Measurements from ENCODE around the gene FAT4. TPM values are rescaled to one million over a fixed set of nuclear protein-coding genes. Genes with fewer than 3 reads are reported as not detected.

The FAT4 gene, protein sequence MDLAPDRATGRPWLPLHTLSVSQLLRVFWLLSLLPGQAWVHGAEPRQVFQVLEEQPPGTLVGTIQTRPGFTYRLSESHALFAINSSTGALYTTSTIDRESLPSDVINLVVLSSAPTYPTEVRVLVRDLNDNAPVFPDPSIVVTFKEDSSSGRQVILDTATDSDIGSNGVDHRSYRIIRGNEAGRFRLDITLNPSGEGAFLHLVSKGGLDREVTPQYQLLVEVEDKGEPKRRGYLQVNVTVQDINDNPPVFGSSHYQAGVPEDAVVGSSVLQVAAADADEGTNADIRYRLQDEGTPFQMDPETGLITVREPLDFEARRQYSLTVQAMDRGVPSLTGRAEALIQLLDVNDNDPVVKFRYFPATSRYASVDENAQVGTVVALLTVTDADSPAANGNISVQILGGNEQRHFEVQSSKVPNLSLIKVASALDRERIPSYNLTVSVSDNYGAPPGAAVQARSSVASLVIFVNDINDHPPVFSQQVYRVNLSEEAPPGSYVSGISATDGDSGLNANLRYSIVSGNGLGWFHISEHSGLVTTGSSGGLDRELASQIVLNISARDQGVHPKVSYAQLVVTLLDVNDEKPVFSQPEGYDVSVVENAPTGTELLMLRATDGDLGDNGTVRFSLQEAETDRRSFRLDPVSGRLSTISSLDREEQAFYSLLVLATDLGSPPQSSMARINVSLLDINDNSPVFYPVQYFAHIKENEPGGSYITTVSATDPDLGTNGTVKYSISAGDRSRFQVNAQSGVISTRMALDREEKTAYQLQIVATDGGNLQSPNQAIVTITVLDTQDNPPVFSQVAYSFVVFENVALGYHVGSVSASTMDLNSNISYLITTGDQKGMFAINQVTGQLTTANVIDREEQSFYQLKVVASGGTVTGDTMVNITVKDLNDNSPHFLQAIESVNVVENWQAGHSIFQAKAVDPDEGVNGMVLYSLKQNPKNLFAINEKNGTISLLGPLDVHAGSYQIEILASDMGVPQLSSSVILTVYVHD (N-terminal part only)
- total RNA-seq (under 1 TPM in 2 of 5 experiments, not detected in 3; 0.05 to 0.42 TPM), polyA plus RNA-seq (not detected), total RNA-seq (not detected)

DNA sequence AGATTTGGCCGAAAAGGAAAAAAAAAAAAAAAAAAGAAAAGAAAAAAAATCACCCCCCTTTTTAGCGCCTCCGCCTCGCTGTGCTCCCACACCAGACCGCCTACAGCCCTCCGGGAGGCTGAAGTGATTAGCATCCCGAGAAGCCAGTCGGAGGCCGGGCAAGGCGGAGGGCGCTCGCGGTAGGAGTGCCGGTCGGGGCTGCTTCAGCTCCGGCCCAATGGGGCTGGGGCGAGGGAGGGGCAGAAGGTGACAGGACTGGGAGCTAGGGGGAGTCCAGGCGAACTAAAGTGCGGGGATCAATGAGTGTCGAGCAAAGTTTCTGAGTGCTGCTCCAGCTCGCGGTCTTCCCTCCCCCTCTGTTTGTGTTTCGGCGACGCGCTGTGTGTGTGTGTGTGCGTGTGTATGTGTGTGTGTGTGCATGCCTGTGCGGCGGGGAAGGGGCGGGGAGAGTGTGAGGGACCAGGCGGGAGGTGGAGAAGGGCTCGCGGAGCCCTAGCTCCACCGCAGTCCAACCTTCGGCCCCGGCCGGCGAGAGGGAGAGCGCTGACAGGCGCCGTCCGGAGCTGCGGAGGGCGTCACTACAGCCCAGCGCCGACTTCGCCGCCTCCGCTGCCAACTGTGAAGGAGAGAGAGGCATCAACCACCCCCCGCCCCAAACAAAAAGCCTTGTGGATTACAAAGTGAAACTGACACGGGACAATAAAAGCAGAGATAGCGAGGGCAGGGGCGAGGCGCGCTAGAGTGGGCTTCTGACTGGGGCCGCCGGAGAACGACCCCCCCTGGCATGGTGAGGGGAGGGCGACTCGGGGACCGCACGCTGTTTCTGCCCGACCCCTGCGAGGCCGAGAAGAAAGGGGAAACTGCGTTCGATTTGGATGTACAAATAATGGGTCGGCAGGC is at the start of gene FAT4:
Gene FAT4, plus strand, starts transcription at position 280 of the 900 bp plus-strand sequence. CDS start 1,457 bp downstream, outside the sequence.
- Histone ChIP-seq H3K9me3 (ENCODE audit: control insufficient read depth in 2 of 3, low read length in 3 of 3) (no peaks in the 10 kb centered on the region), H3K4me1 (ENCODE audit: control insufficient read depth in 2 of 2, insufficient read depth in 2 of 2, low read length in 2 of 2) (peaks cover 0 to 8% of the 10 kb centered on the region in 2 donors), H3K4me3 (ENCODE audit: low read length) (peak within 1 kb of the TSS; percentile 50), H3K36me3 (ENCODE audit: control insufficient read depth in 2 of 3, insufficient read depth in 3 of 3, low read length in 3 of 3) (no peaks in the 10 kb centered on the region), H3K27me3 (ENCODE audit: control insufficient read depth in 2 of 2, insufficient read depth in 2 of 2, low read length in 2 of 2) (peaks cover 0 to 23% of the 10 kb centered on the region in 2 donors), H3K27ac (ENCODE audit: low read depth, low read length) (no peak within 1 kb of the TSS)
- Mint-ChIP-seq H3K9me3 (peaks cover 0 to 10% (median 0%) of the 10 kb centered on the region in 11 donors), H3K36me3 (peaks cover 0 to 6% (median 0%) of the 10 kb centered on the region in 5 donors), H3K27me3 (peaks cover 60 to 82% (median 76%) of the 10 kb centered on the region in 5 donors), H3K4me1 (peaks cover 18 to 49% (median 32%) of the 10 kb centered on the region in 7 donors), H3K4me3 (peak within 1 kb of the TSS; percentile 80 to 91 (median 86)), H3K27ac (peak within 1 kb of the TSS in 2 of 9 donors; percentile 23 to 74)
- intact Hi-C loops (cut with micrococcal nuclease): loop anchor here in 1 of 2 donors (5.0 kb wide), 1 partner anchor 427 kb away; no protein-coding TSS in a partner anchor
- ChIA-PET POLR2A (no interaction called here), CTCF (interaction anchor here (1.3 kb wide), 1 partner anchor 19 kb away, joined by 4 read pairs; no protein-coding TSS in a partner anchor)
- DNase-seq (peak in 5 of 9 donors; percentile 17 to 56 (median 36)), ATAC-seq (peak; percentile 74)

- Mint-ChIP-seq H3K27ac (no peak overlapping the region), H3K27me3 (no peaks in the 10 kb centered on the region), H3K36me3 (no peaks in the 10 kb centered on the region), H3K9me3 (peaks cover 0 to 3% (median 0%) of the 10 kb centered on the region in 11 donors), H3K4me1 (no peaks in the 10 kb centered on the region), H3K4me3 (no peak overlapping the region)
- POLR2A ChIA-PET: no interaction called here
- intact Hi-C loops (cut with micrococcal nuclease): no loop called here
- no peak overlapping the region for H3K4me3 ChIP-seq (ENCODE audit: low read length)
- CTCF ChIA-PET: no interaction called here
- H3K27me3 ChIP-seq (ENCODE audit: control insufficient read depth in 2 of 2, insufficient read depth in 2 of 2, low read length in 2 of 2): no peaks in the 10 kb centered on the region
- H3K4me1 ChIP-seq (ENCODE audit: control insufficient read depth in 2 of 2, insufficient read depth in 2 of 2, low read length in 2 of 2): no peaks in the 10 kb centered on the region
- H3K9me3 ChIP-seq (ENCODE audit: control insufficient read depth in 2 of 3, low read length in 3 of 3): no peaks in the 10 kb centered on the region
- no peaks in the 10 kb centered on the region for H3K36me3 ChIP-seq (ENCODE audit: control insufficient read depth in 2 of 3, insufficient read depth in 3 of 3, low read length in 3 of 3)
- ATAC-seq: no peak
- DNase-seq: no peak
- H3K27ac ChIP-seq (ENCODE audit: low read depth, low read length): no peak overlapping the region
Observed at GRCh38 chr4:125265846-125266245, 48.9 kb upstream of the FAT4 start.

DNA sequence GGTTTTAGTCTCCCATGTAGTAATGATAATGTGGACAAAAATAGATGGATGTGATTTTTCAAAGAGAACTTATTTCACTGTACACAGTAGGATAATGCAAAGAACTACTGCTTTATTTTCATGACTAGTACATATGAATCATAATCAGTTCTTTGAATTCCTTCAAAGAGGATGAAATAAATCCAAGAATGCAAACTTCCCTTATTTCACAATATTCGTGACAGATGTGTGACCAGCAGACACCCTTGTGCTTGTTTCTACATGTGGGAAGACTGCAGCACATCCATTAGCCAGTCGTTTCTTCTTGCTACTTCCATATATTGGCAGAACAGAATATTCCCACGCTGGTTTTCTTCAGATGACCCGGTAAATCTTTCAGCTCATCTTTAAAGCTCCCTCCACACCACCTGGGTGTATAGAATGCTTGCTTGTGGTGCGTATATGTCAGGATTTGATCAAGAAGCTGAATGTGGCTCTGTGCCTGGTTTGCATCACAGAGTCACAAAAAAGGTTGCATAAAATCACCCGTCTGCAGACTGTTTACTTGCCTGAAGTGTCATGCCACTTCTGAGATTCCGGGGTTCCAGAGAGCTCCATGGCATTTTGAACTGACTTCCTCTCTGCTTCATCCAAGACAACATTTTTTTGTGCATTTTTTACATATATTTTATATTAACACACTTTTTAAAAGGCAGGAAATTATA is 47.7 kb upstream of the FAT4 start:
- Histone ChIP-seq H3K36me3 (ENCODE audit: control insufficient read depth in 2 of 3, insufficient read depth in 3 of 3, low read length in 3 of 3) (no peaks in the 10 kb centered on the region), H3K4me3 (ENCODE audit: low read length) (no peak overlapping the region), H3K4me1 (ENCODE audit: control insufficient read depth in 2 of 2, insufficient read depth in 2 of 2, low read length in 2 of 2) (no peaks in the 10 kb centered on the region), H3K27me3 (ENCODE audit: control insufficient read depth in 2 of 2, insufficient read depth in 2 of 2, low read length in 2 of 2) (no peaks in the 10 kb centered on the region), H3K27ac (ENCODE audit: low read depth, low read length) (no peak overlapping the region), H3K9me3 (ENCODE audit: control insufficient read depth in 2 of 3, low read length in 3 of 3) (no peaks in the 10 kb centered on the region)
- no peak overlapping the region for H3K4me3 Mint-ChIP-seq
- H3K36me3 Mint-ChIP-seq: no peaks in the 10 kb centered on the region
- no peaks in the 10 kb centered on the region for H3K4me1 Mint-ChIP-seq
- intact Hi-C loops (cut with micrococcal nuclease): no loop called here
- peaks cover 0 to 3% (median 0%) of the 10 kb centered on the region in 11 donors for H3K9me3 Mint-ChIP-seq
- ChIA-PET POLR2A (no interaction called here), CTCF (no interaction called here)
- no peak overlapping the region for H3K27ac Mint-ChIP-seq
- no peak for DNase-seq
- ATAC-seq: no peak
- no peaks in the 10 kb centered on the region for H3K27me3 Mint-ChIP-seq

GRCh38 chr4:125267630-125268029 is 47.1 kb upstream of the FAT4 start:
- no peak for ATAC-seq
- intact Hi-C loops (cut with micrococcal nuclease): no loop called here
- Histone ChIP-seq H3K27ac (ENCODE audit: low read depth, low read length) (no peak overlapping the region), H3K4me3 (ENCODE audit: low read length) (no peak overlapping the region), H3K9me3 (ENCODE audit: control insufficient read depth in 2 of 3, low read length in 3 of 3) (no peaks in the 10 kb centered on the region), H3K4me1 (ENCODE audit: control insufficient read depth in 2 of 2, insufficient read depth in 2 of 2, low read length in 2 of 2) (no peaks in the 10 kb centered on the region), H3K27me3 (ENCODE audit: control insufficient read depth in 2 of 2, insufficient read depth in 2 of 2, low read length in 2 of 2) (no peaks in the 10 kb centered on the region), H3K36me3 (ENCODE audit: control insufficient read depth in 2 of 3, insufficient read depth in 3 of 3, low read length in 3 of 3) (no peaks in the 10 kb centered on the region)
- Mint-ChIP-seq H3K9me3 (peaks cover 0 to 3% (median 0%) of the 10 kb centered on the region in 11 donors), H3K4me1 (no peaks in the 10 kb centered on the region), H3K36me3 (no peaks in the 10 kb centered on the region), H3K27me3 (no peaks in the 10 kb centered on the region), H3K4me3 (no peak overlapping the region), H3K27ac (no peak overlapping the region)
- DNase-seq: no peak
- POLR2A ChIA-PET: no interaction called here
- CTCF ChIA-PET: no interaction called here

DNA sequence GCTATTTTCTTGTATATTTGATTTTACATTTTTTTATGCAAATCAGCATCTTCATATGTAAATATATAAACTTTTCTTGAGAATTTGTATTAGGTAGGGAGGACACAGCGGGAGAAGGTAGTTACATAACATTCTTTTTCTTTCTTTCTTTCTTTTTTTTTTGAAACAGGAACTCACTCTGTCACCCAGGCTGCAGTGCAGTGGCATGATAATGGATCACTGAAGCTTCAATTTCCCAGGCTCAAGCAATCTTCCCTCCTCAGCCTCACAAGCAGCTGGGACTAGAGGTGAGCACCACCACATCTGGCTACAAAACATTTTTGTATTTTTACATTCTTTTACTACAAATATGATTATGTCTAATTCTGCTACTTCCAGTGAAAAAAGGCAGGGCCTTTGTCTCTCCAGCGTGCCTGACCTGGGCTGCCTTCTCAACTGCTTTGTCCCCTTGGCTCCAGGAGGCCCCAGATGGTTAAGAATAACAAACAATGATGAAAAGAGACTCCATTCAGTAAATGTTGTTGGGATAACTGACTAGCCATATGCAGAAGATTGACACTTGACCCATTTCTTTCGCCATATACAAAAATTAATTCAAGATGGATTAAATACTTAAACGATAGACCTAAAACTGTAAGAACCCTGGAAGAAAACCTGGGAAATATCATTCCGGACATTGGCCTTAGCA is 46.5 kb upstream of the FAT4 start:
- H3K9me3 Mint-ChIP-seq: peaks cover 0 to 3% (median 0%) of the 10 kb centered on the region in 11 donors
- no peak for ATAC-seq
- no peaks in the 10 kb centered on the region for H3K36me3 Mint-ChIP-seq
- no peak for DNase-seq
- POLR2A ChIA-PET: no interaction called here
- no peak overlapping the region for H3K4me3 Mint-ChIP-seq
- no peak overlapping the region for H3K27ac ChIP-seq (ENCODE audit: low read depth, low read length)
- CTCF ChIA-PET: no interaction called here
- H3K27ac Mint-ChIP-seq: no peak overlapping the region
- H3K36me3 ChIP-seq (ENCODE audit: control insufficient read depth in 2 of 3, insufficient read depth in 3 of 3, low read length in 3 of 3): no peaks in the 10 kb centered on the region
- H3K4me3 ChIP-seq (ENCODE audit: low read length): no peak overlapping the region
- no peaks in the 10 kb centered on the region for H3K27me3 Mint-ChIP-seq
- H3K27me3 ChIP-seq (ENCODE audit: control insufficient read depth in 2 of 2, insufficient read depth in 2 of 2, low read length in 2 of 2): no peaks in the 10 kb centered on the region
- H3K9me3 ChIP-seq (ENCODE audit: control insufficient read depth in 2 of 3, low read length in 3 of 3): no peaks in the 10 kb centered on the region
- no peaks in the 10 kb centered on the region for H3K4me1 Mint-ChIP-seq
- intact Hi-C loops (cut with micrococcal nuclease): no loop called here
- H3K4me1 ChIP-seq (ENCODE audit: control insufficient read depth in 2 of 2, insufficient read depth in 2 of 2, low read length in 2 of 2): no peaks in the 10 kb centered on the region

Data from naive thymus-derived CD4-positive, alpha-beta T cell (primary cell).